ENCODE measurements around the gene ZNF107.
"Not testable (repeated sequence)": the region's sequence is repeated elsewhere in the genome, so short reads cannot be mapped to it uniquely, and the experiment has no call there.

ZNF107 gene

DNA sequence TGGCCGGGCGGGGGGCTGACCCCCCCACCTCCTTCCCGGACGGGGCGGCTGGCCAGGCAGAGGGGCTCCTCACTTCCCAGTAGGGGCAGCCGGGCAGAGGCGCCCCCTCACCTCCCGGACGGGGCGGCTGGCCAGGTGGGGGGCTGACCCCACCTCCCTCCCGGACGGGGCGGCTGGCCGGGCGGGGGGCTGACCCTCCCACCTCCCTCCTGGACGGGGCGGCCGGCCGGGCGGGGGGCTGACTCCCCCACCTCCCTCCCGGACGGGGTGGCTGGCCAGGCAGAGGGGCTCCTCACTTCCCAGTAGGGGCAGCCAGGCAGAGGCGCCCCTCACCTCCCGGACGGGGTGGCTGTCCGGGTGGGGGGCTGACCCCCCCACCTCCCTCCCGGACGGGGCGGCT lies 72.5 kb downstream of the ZNF107 start:
- DNase-seq: not testable (repeated sequence)

DNA sequence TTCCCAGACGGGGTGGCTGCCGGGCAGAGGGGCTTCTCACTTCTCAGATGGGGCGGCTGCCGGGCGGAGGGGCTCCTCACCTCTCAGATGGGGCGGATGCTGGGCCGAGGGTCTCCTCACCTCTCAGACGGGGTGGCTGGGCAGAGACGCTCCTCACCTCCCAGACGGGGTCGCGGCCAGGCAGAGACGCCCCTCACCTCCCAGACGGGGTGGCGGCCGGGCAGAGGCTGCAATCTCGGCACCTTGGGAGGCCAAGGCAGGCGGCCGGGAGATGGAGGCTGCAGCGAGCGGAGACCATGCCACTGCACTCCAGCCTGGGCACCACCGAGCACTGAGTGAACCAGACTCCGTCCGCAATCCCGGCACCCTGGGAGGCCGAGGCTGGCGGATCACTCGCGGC lies 73.0 kb downstream of the ZNF107 start:
- not testable (repeated sequence) for DNase-seq

- DNase-seq: no peak
Observed at GRCh38 chr7:64744680-64745079, 78.7 kb downstream of the ZNF107 start.

GRCh38 chr7:64747802-64748201 lies 81.9 kb downstream of the ZNF107 start:
- DNase-seq: no peak

- no peak for DNase-seq
Observed at GRCh38 chr7:64753032-64753431, 87.1 kb downstream of the ZNF107 start.

DNA sequence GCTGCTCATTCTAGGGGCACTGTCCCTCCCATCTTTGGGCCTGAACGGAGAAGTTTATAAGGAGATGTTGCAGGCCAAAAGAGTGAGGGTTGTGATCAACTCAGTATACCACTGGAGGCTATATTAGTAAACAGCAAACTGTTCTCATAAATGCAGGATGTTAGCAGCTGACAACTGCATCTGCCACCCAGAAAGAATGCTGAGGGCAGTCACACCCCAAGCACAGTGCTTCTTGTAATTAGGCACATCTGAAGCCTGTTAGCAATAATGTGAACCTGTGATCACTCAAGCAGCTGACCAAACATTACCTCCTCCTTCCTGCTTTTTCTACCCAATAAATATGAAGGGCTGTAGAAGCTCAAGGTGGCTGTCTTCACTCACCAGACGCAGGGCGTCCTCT lies 89.9 kb downstream of the ZNF107 start:
- DNase-seq: no peak

DNA sequence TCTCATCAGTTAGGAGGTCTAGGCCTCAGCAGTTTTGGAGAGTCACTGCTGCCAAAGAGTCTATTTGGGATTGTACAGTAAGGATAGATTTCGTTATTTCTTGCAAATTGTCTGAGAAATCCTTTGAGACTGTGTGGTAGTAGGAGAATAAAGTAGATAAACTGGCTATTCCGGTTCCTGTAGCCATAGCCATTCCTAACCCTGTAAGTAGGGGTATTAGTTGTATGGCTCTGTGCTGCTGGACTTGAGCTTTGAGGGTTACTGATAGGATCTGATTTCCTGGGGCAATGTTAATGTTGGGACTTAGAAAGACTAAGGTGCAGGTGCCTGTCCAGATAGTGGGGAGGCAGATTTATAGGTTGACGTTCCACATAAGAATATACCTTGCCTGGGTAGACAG lies 92.2 kb downstream of the ZNF107 start:
- no peak for DNase-seq
